Right renal cortex interstitium (tissue), 3 donors: ENCODE data around the gene MXD4. TPM values are rescaled to one million over a fixed set of nuclear protein-coding genes. Genes with fewer than 3 reads are reported as not detected.

Experiments used
- DNase-seq, 3 donors: peaks; one replicate each; pipeline ENCODE4 v3.0.0-alpha.2; 2013; ENCODE audit warnings: low read depth in 3 of 3, low spot score in 2 of 3
- polyA plus RNA-seq, 3 donors: library from polyadenylated mRNA; unstranded; fragments of 120-200 nt; gene quantifications; one replicate each; pipeline ENCODE4 v1.2.1, GENCODE V29; 2013; ENCODE audit not compliant: insufficient read length in 3 of 3

MXD4 gene
- polyA plus RNA-seq, 3 donors: 46.4 to 46.8 (median 46.7) TPM

DNA sequence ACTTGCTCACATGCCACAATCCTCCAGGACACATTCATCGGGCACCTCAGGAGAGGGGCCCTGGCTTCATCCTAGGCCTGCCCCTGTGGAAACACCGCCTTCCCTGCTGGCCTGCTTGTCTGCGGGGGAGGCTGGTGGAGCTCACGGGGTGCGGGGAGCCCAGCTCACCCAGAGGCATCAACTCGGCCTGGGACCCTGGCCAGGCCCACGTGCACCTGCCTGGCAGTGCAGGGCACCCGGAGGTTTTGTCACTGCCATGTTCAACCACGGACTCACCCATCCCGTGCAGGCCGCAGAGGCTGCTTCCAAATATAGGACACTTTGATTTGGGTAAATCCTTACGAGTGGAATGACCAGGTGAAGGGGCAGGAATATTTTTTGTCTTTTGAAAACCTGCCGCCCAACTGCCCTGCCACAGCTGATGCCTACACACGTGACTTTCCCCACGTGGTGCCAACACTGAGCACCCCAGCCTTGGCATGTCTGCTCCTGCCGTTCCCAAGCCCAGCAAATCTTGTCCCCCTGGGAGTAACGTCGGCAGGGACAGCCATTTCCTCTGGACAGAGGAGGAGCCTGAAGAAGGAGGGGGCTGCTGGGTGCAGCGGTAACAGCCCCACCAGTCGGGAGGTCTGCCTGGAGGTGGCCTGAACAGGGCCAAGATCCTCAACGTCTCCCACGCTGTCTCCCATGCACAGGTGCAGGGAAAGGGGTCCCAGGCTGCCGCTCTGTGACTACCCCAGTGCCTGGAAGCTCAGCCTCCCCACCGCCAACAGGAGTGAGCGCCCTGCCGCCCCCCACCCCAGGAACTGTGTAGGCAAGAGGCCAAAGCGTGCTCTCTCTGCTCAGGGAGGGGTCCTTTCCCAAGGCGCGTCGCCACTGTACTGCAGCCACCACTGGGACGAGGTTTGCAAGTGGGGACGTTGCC, 8.5 kb downstream of the MXD4 start:
- no peak for DNase-seq

- DNase-seq: no peak
Observed at GRCh38 chr4:2252530-2253091, 9.3 kb downstream of the MXD4 start.

DNA sequence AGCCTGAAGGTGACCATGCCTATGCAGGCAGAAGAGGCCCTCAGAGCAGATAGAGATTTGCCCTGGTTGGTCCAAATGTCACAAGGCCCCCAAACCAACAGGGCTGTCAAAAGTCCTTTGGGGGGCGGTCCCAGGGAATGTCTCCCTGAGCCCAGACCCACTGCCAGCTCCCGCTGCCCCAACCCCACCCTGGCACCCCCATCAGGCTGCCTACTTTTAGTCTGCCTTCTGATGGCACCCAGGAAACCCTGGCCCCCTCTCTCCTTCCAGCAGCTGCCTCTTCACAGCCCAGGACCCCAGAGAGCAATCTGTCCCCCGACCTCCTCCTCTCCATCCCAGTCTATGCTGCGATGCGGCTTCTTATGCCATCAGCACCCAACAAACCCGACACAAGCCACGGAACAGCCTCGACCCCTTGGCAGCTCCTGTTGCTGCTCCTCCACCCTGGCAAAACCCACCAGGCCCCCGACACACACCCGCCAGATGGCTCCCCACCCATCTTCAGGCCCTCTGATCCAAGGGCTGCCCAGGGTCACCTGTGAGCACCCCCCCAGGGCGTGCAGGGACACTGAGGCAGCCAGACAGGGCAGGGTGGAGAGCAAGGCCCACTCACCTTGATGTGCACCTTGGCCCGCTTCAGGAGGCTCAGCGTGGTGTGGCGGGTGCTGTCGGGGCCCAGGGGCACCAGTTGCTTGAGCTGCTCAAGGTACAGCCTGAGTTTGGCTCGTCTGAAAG, 9.9 kb downstream of the MXD4 start:
- DNase-seq: no peak

DNA sequence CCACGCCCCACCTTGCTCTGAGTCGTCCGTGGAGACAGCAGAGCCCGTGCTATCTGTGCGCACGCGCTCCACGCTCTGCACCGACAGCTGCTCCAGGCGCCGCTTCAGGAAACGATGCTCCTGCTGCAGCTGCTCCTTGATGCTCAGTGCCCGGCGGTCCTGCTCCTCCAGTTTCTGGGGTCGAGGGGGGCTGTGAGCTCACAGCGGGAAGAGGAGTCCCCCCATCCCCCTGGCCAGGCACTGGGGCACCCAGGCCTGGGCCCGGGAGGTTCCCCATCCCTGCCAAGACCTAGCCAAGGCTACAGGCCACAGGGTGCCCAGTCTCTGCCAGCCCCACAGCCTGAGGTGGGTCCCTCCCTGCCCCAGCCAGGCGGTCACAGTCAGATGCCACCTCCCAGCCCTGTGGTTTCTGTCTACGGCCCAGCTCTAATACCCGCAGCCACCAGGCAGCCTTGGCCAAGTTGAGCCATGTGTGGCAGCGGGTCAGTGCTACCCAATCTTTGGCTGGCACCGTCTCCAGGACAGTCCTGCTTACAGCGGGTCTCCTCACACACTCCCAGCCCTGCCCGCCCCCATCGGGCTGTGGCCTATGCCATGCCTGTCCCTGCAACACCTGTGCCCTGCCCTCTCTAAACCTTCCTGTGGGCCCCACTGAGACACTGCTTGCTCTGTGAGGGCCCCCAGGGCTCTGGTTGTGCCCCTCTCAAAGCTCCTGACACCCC, 10.7 kb downstream of the MXD4 start:
- no peak for DNase-seq

DNA sequence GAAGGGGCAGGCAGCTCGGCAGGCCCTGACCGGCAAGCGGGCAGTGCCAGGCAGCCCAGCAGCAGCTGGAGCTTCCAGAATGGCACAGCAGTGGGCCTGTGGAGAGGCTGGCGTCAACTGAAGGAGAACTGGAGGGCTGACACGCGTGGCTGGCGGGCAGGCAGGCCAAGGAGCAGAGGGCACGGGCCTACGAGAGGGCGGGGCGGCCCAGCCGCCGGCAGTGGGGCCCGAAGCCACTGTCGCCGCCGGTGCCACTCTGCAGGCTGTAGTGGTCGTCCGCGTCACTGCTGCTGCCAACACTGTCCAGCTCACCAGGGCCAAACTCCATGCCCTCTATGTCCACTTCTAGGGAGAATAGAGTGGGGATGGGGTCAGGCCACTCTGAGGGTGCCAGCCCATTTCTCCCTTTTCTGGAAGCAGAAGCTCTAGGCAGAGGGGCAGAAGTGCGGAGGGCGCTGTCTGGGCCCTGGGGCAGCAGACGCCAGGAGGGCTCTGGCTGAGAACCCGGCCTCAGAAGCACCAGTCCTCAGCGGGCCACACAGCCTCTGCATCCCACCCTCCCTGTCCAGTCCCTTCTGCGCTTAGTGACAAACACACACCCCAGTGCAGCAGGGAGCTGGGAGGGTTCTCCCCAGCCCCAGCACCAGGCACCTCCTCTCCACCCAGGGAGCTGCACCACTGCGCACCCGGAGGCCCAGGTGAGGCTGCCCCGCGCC, 11.4 kb downstream of the MXD4 start:
- DNase-seq: no peak

DNA sequence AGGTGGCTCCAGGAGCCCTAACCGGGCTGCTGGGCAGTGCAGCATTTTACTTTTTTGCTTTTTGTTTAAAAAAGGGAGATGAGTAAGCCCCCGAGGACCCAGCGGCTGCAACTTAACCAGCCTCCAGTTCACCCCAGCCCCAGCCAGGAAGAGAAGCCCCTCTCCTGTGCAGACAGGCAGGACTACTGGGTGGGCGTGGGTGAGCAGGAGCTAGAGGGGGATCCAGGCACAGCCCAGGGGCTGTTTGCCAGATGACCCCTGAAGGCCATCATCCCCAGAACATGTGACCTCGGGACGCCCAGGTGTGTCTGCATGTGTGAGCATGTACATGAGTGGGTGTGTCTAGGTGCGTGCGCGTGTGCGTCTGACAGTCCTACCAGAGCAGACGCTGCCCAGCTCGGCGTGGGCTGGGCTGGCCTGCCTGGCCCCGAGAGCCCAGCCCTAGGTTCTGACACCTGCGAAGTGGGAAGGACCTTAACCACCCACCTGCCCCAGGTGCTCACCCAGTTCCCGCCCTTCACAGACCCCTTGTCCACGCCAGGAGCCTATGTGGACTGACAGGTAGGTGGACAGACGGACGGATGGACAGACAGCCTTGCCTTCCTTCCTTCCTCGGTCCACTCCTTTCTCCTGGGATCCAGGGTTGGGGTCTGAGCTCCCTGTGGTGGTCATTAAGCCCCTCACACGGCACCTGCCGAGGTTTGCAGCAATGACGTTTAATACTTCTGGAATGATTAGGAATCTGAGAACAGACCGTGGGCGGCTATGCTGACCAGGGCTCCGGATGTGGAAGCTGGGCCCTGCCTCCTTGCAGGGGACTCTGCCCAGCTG, 12.2 kb downstream of the MXD4 start:
- no peak for DNase-seq

DNA sequence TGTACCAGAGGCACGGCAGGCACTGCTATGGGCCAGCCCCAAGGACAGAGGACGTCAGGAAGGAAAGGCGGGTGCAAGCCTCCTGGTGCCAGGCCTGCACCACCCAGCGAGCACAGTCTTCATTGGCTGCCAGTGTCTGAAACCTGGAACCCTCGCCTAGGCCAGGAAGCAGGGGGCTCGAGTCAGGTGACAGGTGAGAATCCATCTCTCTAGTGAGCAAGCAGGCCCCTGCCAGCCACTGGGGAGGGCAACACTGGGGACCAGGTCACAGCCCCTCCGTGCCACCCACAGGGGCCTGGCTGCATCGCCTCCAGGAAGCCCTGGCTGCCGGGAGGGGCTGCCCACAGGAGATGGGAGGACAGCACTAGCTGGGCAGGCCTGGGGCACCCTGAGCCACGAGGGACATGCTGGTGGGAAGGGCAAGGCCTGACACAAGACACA, 13.1 kb downstream of the MXD4 start:
- DNase-seq: no peak

- no peak for DNase-seq
Observed at GRCh38 chr4:2248044-2248780, 13.7 kb downstream of the MXD4 start.

GRCh38 chr4:2247128-2248043, 14.5 kb downstream of the MXD4 start:
- DNase-seq: no peak

DNA sequence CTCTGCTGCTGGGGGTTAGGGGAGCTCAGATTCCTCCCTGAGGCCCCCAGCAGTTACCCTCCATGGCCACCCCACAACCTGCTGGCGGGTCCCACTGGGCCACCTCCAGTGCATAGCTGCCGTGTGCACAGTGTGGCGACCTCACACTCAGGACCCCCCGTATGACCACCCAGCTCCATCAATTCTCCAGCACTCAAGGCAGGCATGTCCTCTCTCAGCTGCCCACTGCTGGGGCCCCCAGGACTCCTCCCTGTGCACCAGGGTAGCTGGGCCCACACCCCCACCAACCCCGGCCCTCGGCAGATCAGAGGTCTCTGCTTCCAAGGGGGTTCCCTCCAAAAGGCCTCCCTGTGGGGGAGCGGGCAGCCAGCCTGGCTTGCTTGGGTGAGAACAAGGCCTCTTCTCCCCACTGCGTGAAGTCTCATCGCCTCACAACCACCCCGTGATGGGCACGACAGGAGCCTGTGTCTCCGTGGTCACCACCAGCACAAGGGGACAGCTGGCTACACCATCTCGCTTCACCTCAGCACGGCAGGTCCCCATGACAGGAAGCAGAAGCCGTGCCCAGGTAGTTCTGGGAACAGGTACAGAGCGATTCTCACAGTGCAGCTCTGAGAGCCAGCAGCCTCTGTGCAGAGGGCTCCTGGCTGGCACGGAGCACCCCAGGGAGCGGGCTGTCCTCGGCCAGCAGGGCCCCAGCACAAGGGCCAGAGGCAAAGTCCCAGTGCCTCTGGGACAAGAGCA, 15.4 kb downstream of the MXD4 start:
- DNase-seq: no peak

DNA sequence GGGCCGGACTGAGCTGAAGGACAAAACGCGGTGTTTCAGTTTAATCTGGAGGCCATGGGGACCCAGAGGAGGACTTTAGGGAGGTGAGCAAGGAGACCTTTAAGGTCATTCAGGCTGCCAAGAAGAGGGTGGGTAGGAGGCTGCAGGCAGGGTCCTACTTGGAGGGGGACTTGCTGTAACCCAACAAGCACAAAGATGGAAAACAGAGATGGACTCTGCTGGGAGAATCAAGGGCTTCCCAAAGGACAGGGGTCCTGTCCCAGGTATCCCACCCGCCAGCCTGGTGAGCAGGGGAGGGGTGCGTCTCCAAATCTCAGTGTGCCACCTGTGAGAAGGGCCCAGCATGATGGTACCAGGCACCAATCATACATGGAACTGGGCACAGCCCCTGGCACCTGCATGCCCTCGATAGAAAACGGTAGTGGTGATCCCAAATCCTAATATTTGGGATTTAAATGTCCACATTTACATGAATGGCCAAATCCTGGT, 16.1 kb downstream of the MXD4 start:
- DNase-seq: no peak

DNA sequence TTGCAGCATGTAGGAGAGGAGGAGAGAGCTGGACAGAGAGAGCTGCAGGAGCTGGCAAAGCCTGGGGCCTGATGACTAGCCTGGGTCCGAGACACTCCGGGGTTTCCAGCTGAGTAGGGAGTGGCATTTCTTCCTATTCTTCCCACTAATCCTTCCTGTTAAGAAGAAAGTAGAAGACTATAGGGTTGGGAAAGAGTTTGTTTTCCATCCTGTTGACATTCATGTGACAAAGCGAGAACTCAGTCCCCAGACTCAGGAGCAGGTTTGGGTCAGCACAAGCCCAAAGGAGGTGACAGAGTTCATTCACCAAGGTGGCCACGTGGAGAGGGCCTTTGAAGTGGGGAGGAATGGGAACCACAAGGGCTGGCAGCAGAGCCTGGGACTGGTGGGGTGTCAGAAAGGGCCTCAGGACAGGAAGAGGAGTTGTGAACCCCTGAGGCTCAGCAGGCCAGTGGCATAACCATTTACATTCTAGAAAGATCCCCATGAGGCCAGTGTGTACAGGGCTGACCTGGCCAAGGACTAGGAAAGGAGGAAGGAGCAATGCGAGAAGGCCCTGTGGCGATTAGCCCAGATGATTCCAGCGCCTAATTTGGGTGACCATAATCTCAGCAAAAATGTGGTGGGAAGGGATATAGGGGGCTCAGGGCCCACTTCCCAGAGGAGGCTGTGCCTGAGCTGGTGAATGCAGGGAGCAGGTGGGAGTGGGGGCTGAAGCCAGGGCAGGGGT, 16.7 kb downstream of the MXD4 start:
- DNase-seq: no peak

GRCh38 chr4:2243681-2244380, 18.1 kb downstream of the MXD4 start:
- no peak for DNase-seq

DNA sequence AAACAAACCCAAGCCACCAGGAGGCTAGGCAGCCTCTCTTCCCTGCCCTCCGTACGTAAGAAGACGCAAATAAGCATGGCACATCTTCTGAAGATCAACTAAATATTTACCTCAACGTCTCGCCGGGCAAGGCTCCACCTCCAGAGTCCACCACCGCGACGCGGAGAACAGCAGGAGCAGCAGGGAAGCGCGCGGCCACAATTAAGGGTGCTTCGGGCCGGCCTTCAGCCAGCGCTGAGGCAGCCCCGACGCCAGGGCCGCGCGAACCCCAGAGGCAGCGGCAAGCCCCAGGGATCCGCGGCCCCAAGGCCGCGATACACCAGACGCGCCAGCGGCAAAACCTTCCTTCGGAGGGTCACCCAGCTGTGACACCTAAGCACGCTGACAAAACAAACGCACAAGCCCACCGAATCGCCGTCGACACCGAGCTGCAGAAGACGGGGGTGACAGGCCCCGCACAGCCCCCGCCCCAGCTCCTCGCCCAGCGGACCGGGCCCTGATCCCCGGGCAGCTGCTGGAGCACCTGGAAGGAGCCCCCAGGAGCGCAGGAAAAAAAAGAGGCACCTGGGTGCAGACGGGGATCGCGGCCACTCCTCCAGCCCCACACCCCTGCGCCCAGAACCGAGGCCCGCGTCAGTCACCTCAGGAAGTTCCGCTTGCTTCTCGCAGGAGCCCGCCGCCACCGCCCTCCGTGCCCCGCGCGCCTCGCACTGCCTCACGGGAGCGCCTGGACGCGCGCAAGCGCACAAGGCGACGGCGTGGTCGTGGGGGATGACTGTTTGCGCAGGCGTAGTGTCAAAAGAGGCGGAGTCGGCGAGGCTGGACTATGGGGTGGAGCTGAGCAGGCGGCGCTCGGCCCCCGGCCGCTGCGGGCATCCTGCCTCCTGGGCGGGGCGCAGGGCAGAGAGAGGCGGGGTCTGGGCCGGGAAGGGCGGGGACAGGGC, 20.2 kb downstream of the MXD4 start, which contains the start of the genes HAUS3 and POLN:
Gene HAUS3 (minus strand): TSS at position 712 of the 944 bp plus-strand sequence. CDS start 1,175 bp downstream, outside the sequence.
Gene POLN (minus strand): TSS at position 712 of the 944 bp plus-strand sequence. CDS start 12,890 bp downstream, outside the sequence.
- DNase-seq: peak; percentile 95
